HG02763 (cell line): ENCODE results near the gene RYR3.

Source experiments
- ATAC-seq: cut with Tn5 transposase; IDR thresholded peaks from one replicate; pipeline ENCODE4 v1.9.1; 2021; ENCODE audit warnings: mild to moderate bottlenecking, moderate library complexity; ENCODE audit not compliant: unreplicated experiment

RYR3 gene

GRCh38 chr15:33443708-33444107 lies 132.9 kb downstream of the RYR3 start:
- no peak for ATAC-seq

- no peak for ATAC-seq
Measured at GRCh38 chr15:33445984-33446383, 135.2 kb downstream of the RYR3 start.

GRCh38 chr15:33448151-33448550 lies 137.4 kb downstream of the RYR3 start:
- ATAC-seq, result no peak

GRCh38 chr15:33448961-33449606 lies 138.3 kb downstream of the RYR3 start:
- ATAC-seq, result no peak

- ATAC-seq, result no peak
Measured at GRCh38 chr15:33449810-33450209, 139.0 kb downstream of the RYR3 start.

GRCh38 chr15:33451385-33451784 lies 140.6 kb downstream of the RYR3 start:
- ATAC-seq, result no peak

- ATAC-seq, result no peak
Measured at GRCh38 chr15:33453761-33454160, 143.0 kb downstream of the RYR3 start.

- no peak for ATAC-seq
Measured at GRCh38 chr15:33454346-33454745, 143.6 kb downstream of the RYR3 start.

- ATAC-seq, result no peak
Measured at GRCh38 chr15:33454996-33455395, 144.2 kb downstream of the RYR3 start.

GRCh38 chr15:33458421-33458820 lies 147.7 kb downstream of the RYR3 start:
- no peak for ATAC-seq

GRCh38 chr15:33460166-33460805 lies 149.5 kb downstream of the RYR3 start:
- ATAC-seq, result no peak

- ATAC-seq, result no peak
Measured at GRCh38 chr15:33461671-33462070, 150.9 kb downstream of the RYR3 start.

- ATAC-seq, result no peak
Measured at GRCh38 chr15:33467146-33467815, 156.5 kb downstream of the RYR3 start.

GRCh38 chr15:33467816-33468163 lies 157.0 kb downstream of the RYR3 start:
- no peak for ATAC-seq

GRCh38 chr15:33468740-33469139 lies 158.0 kb downstream of the RYR3 start:
- no peak for ATAC-seq

- no peak for ATAC-seq
Measured at GRCh38 chr15:33473005-33473404, 162.2 kb downstream of the RYR3 start.

GRCh38 chr15:33473714-33474113 lies 162.9 kb downstream of the RYR3 start:
- no peak for ATAC-seq

GRCh38 chr15:33476076-33476475 lies 165.3 kb downstream of the RYR3 start:
- ATAC-seq, result no peak

- ATAC-seq, result no peak
Measured at GRCh38 chr15:33476908-33477307, 166.1 kb downstream of the RYR3 start.

GRCh38 chr15:33489335-33489734 lies 178.6 kb downstream of the RYR3 start:
- ATAC-seq, result no peak

GRCh38 chr15:33490703-33491102 lies 179.9 kb downstream of the RYR3 start:
- no peak for ATAC-seq

GRCh38 chr15:33492434-33493052 lies 181.8 kb downstream of the RYR3 start:
- no peak for ATAC-seq
